GM18519 (cell line): ENCODE results near the gene DDR2.

Experiments used
- ATAC-seq: cut with Tn5 transposase; IDR thresholded peaks from one replicate; pipeline ENCODE4 v1.9.1; 2021; ENCODE audit warnings: mild to moderate bottlenecking, moderate library complexity; ENCODE audit not compliant: unreplicated experiment, low FRiP score

DDR2 gene

GRCh38 chr1:162670928-162671663 lies 38.8 kb downstream of the DDR2 start:
- ATAC-seq: no peak

GRCh38 chr1:162671664-162672410 lies 39.6 kb downstream of the DDR2 start:
- ATAC-seq: no peak

GRCh38 chr1:162672622-162673260 lies 40.5 kb downstream of the DDR2 start:
- no peak for ATAC-seq

- no peak for ATAC-seq
Measured at GRCh38 chr1:162674034-162674608, 41.9 kb downstream of the DDR2 start.

GRCh38 chr1:162676087-162676486 lies 43.8 kb downstream of the DDR2 start:
- no peak for ATAC-seq

- ATAC-seq: no peak
Measured at GRCh38 chr1:162676750-162677149, 44.5 kb downstream of the DDR2 start.

GRCh38 chr1:162677607-162678371 lies 45.5 kb downstream of the DDR2 start:
- no peak for ATAC-seq

- no peak for ATAC-seq
Measured at GRCh38 chr1:162678439-162678838, 46.2 kb downstream of the DDR2 start.

GRCh38 chr1:162679298-162679697 lies 47.0 kb downstream of the DDR2 start:
- ATAC-seq: no peak

- ATAC-seq: no peak
Measured at GRCh38 chr1:162680419-162681121, 48.3 kb downstream of the DDR2 start.

- ATAC-seq: no peak
Measured at GRCh38 chr1:162681122-162681436, 48.8 kb downstream of the DDR2 start.

GRCh38 chr1:162682013-162682419 lies 49.8 kb downstream of the DDR2 start:
- no peak for ATAC-seq

GRCh38 chr1:162687870-162688269 lies 55.6 kb downstream of the DDR2 start:
- ATAC-seq: no peak

- no peak for ATAC-seq
Measured at GRCh38 chr1:162688521-162688920, 56.3 kb downstream of the DDR2 start.

GRCh38 chr1:162688931-162689330 lies 56.7 kb downstream of the DDR2 start:
- ATAC-seq: no peak

- ATAC-seq: no peak
Measured at GRCh38 chr1:162689745-162690671, 57.7 kb downstream of the DDR2 start.

GRCh38 chr1:162690672-162691434 lies 58.6 kb downstream of the DDR2 start:
- ATAC-seq: no peak

GRCh38 chr1:162691999-162692575 lies 59.8 kb downstream of the DDR2 start:
- ATAC-seq: no peak
